ENCODE data around the gene ERLIN1. TPM values are rescaled to one million over a fixed set of nuclear protein-coding genes. Genes with fewer than 3 reads are reported as not detected.

Gene ERLIN1
- total and polyA plus RNA-seq, 2 experiments from 2014 or later: 26.3 to 35.7 TPM

DNA sequence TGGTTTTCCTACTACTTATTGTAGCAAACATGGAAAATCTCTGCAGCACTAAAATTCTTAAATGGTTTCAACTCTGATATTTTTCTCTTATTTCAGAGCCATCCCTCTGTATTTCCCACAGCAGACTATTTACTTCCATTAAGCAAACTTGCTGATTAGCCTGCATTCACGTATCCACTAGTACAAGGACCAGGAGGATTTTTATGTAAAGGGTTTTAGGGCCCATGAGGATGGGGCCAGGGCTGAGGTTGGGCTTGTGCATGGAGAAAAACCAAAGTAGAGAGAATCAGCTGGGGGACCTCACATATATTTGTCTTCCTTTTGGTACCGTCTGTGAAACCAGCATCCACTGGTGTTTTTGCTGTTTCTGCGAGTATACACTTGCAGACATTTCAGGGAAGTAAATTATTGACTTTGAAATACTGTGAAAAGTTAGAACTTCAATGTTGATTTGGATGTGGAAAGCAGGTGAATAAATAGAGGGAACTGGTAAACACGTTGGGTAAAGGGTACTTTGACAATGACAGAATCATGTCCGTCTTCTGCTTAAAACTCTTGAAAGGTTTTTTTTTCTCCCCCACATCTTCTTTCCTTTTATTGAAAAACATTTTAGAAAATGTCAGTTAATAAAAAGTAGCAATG is 44.3 kb downstream of the ERLIN1 start:
- H3K4me3 ChIP-seq: no peak overlapping the region
- no peak overlapping the region for H2AFZ ChIP-seq
- H3K36me3 ChIP-seq (replicated peaks; ENCODE audit: insufficient read depth, low read depth): no peaks in the 10 kb centered on the region
- H3K9me2 ChIP-seq (replicated peaks; ENCODE audit: insufficient read depth): no peaks in the 10 kb centered on the region
- H3K9me3 ChIP-seq (ENCODE audit: low read depth): no peaks in the 10 kb centered on the region
- 73% methylated on average over 5 of the region's 5 CpGs for WGBS (ENCODE audit: low lambda C conversion rate, missing lambda C conversion rate)
- H3K27ac ChIP-seq: no peak overlapping the region
- H4K20me1 ChIP-seq (ENCODE audit: insufficient read depth, poor library complexity, severe bottlenecking): no peaks in the 10 kb centered on the region
- H3K27me3 ChIP-seq: no peaks in the 10 kb centered on the region
- no peaks in the 10 kb centered on the region for H3K79me2 ChIP-seq
- H3K4me1 ChIP-seq (ENCODE audit: insufficient read depth): no peaks in the 10 kb centered on the region
- no peak for TF ChIP-seq EZH2 (IDR thresholded peaks at IDR 0.05; ENCODE audit: borderline replicate concordance)
- TF ChIP-seq EZH2phosphoT487 (IDR thresholded peaks at IDR 0.05; ENCODE audit: low read depth, severe bottlenecking, unreplicated experiment): no peak
- TF ChIP-seq CTCF (IDR thresholded peaks at IDR 0.05; ENCODE audit: poor library complexity): no peak
- no peak overlapping the region for H3K4me2 ChIP-seq
- no peak for DNase-seq (ENCODE audit: low spot score)

GRCh38 chr10:100140070-100140469 is 45.8 kb downstream of the ERLIN1 start:
- H3K9me2 ChIP-seq (replicated peaks; ENCODE audit: insufficient read depth): no peaks in the 10 kb centered on the region
- H3K79me2 ChIP-seq: no peaks in the 10 kb centered on the region
- DNase-seq (ENCODE audit: low spot score): no peak
- H3K27me3 ChIP-seq: no peaks in the 10 kb centered on the region
- no peak overlapping the region for H3K4me2 ChIP-seq
- no peaks in the 10 kb centered on the region for H3K4me1 ChIP-seq (ENCODE audit: insufficient read depth)
- H3K4me3 ChIP-seq: no peak overlapping the region
- no peaks in the 10 kb centered on the region for H3K9me3 ChIP-seq (ENCODE audit: low read depth)
- no peak overlapping the region for H2AFZ ChIP-seq
- H3K27ac ChIP-seq: no peak overlapping the region
- no peaks in the 10 kb centered on the region for H4K20me1 ChIP-seq (ENCODE audit: insufficient read depth, poor library complexity, severe bottlenecking)
- TF ChIP-seq EZH2 (IDR thresholded peaks at IDR 0.05; ENCODE audit: borderline replicate concordance) (no peak), EZH2phosphoT487 (IDR thresholded peaks at IDR 0.05; ENCODE audit: low read depth, severe bottlenecking, unreplicated experiment) (no peak), CTCF (IDR thresholded peaks at IDR 0.05; ENCODE audit: poor library complexity) (no peak)
- no peaks in the 10 kb centered on the region for H3K36me3 ChIP-seq (replicated peaks; ENCODE audit: insufficient read depth, low read depth)
- WGBS (ENCODE audit: low lambda C conversion rate, missing lambda C conversion rate): 95% methylated on average over 4 of the region's 4 CpGs

DNA sequence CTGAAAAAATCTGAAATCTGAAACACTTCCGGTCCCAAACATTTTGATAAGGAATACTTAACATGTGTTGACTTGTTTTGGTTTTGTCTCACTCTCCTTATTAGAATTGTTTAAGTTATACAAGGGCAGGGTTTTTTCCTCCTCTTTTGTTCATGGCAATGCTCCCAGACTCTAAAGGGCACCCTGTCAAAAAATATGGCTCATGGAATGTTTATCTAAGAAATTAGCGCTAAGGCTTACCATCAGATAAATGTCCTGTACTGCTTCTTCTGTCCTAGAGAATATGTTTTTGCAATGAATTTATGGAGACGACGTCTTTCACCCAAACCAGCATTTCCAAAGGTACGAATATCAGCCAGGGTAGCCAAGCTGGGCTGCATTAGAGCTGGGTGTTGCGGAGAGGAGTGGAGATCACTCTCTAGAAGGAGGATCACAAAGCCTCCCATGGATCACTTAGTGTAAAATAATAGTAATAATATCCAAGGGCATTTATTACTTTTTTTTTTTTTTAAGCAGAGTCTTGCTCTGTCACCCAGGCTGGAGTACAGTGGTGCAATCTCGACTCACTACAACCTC is 46.8 kb downstream of the ERLIN1 start:
- no peak for TF ChIP-seq EZH2 (IDR thresholded peaks at IDR 0.05; ENCODE audit: borderline replicate concordance)
- no peak for TF ChIP-seq CTCF (IDR thresholded peaks at IDR 0.05; ENCODE audit: poor library complexity)
- no peak for TF ChIP-seq EZH2phosphoT487 (IDR thresholded peaks at IDR 0.05; ENCODE audit: low read depth, severe bottlenecking, unreplicated experiment)
- no peak overlapping the region for H2AFZ ChIP-seq

More for the DNA sequence above, 46.8 kb downstream of the ERLIN1 start:
- DNase-seq (ENCODE audit: low spot score): no peak
- Histone ChIP-seq H3K4me1 (ENCODE audit: insufficient read depth) (no peaks in the 10 kb centered on the region), H3K4me2 (no peak overlapping the region), H3K9me2 (replicated peaks; ENCODE audit: insufficient read depth) (no peaks in the 10 kb centered on the region), H3K4me3 (no peak overlapping the region), H3K27me3 (no peaks in the 10 kb centered on the region), H3K79me2 (no peaks in the 10 kb centered on the region), H3K27ac (no peak overlapping the region), H3K9me3 (ENCODE audit: low read depth) (no peaks in the 10 kb centered on the region), H3K36me3 (replicated peaks; ENCODE audit: insufficient read depth, low read depth) (no peaks in the 10 kb centered on the region), H4K20me1 (ENCODE audit: insufficient read depth, poor library complexity, severe bottlenecking) (no peaks in the 10 kb centered on the region)
- WGBS (ENCODE audit: low lambda C conversion rate, missing lambda C conversion rate): 92% methylated on average over 7 of the region's 7 CpGs

Measured in hepatocyte (in vitro differentiated cells).